ENCODE results near the gene DLX1.
A peak's percentile ranks its signal among the peaks of the same experiment; 100 is the strongest.

Gene DLX1

GRCh38 chr2:172108587-172108930, 23.3 kb downstream of the DLX1 start (continued):
- no peak for TF ChIP-seq TRIM28 (IDR thresholded peaks at IDR 0.05; ENCODE audit: borderline replicate concordance, low read length)
- TF ChIP-seq ZNF629 (tag by site-specific recombination; IDR thresholded peaks at IDR 0.05), result no peak
- no peak for TF ChIP-seq ZNF24 (tag by site-specific recombination; IDR thresholded peaks at IDR 0.05)
- no peak for TF ChIP-seq ZNF670 (tag by site-specific recombination; IDR thresholded peaks at IDR 0.05; ENCODE audit: low read depth)
- TF ChIP-seq ZNF18 (tag by site-specific recombination; IDR thresholded peaks at IDR 0.05), result no peak
- TF ChIP-seq ZBTB21 (tag by site-specific recombination; IDR thresholded peaks at IDR 0.05), result no peak
- no peak for TF ChIP-seq ZNF132 (tag by site-specific recombination; IDR thresholded peaks at IDR 0.05; ENCODE audit: borderline replicate concordance)
- no peak for TF ChIP-seq ZNF768 (tag by site-specific recombination; IDR thresholded peaks at IDR 0.05)

GRCh38 chr2:172109256-172109987, 24.1 kb downstream of the DLX1 start:
- H3K4me1 ChIP-seq (ENCODE audit: control insufficient read depth, insufficient read depth, low read length), result no peaks in the 10 kb centered on the region
- H3K36me3 ChIP-seq (ENCODE audit: control insufficient read depth in 2 of 2, insufficient read depth in 1 of 2, low read length in 2 of 2), result no peaks in the 10 kb centered on the region
- H3K9me3 ChIP-seq (ENCODE audit: control insufficient read depth, insufficient read depth, low read depth, low read length), result no peaks in the 10 kb centered on the region
- no peak overlapping the region for H3K4me3 ChIP-seq (ENCODE audit: low read depth, low read length)
- H3K27ac ChIP-seq (ENCODE audit: extremely low read depth, low read depth, low read length), result no peak overlapping the region
- ChIA-PET CTCF (interaction anchor here (1.3 kb wide), 1 partner anchor 403 kb away, joined by 3 read pairs; no protein-coding TSS in a partner anchor), POLR2A (no interaction called here)
- no peak for TF ChIP-seq ZNF391 (tag by site-specific recombination; IDR thresholded peaks at IDR 0.05; ENCODE audit: borderline replicate concordance, low read depth)
- TF ChIP-seq PBX3 (CRISPR knock-in tag; IDR thresholded peaks at IDR 0.05), result no peak
- TF ChIP-seq ZNF140 (tag by site-specific recombination; IDR thresholded peaks at IDR 0.05), result no peak
- no peak for TF ChIP-seq ZNF292 (tag by site-specific recombination; IDR thresholded peaks at IDR 0.05; ENCODE audit: borderline replicate concordance, low read depth)
- no peak for TF ChIP-seq ZNF341 (tag by site-specific recombination; IDR thresholded peaks at IDR 0.05; ENCODE audit: low read depth)
- TF ChIP-seq ZNF202 (tag by site-specific recombination; IDR thresholded peaks at IDR 0.05; ENCODE audit: borderline replicate concordance), result no peak
- no peak for TF ChIP-seq GLIS2 (tag by site-specific recombination; IDR thresholded peaks at IDR 0.05)

GRCh38 chr2:172109988-172110811, 24.9 kb downstream of the DLX1 start:
- no peak overlapping the region for H3K4me3 ChIP-seq (ENCODE audit: low read depth, low read length)
- H3K27ac ChIP-seq (ENCODE audit: extremely low read depth, low read depth, low read length), result no peak overlapping the region
- no peaks in the 10 kb centered on the region for H3K36me3 ChIP-seq (ENCODE audit: control insufficient read depth in 2 of 2, insufficient read depth in 1 of 2, low read length in 2 of 2)
- CTCF ChIA-PET, result no interaction called here
- H3K4me1 ChIP-seq (ENCODE audit: control insufficient read depth, insufficient read depth, low read length), result no peaks in the 10 kb centered on the region
- POLR2A ChIA-PET, result no interaction called here
- H3K9me3 ChIP-seq (ENCODE audit: control insufficient read depth, insufficient read depth, low read depth, low read length), result no peaks in the 10 kb centered on the region
- TF ChIP-seq ZNF426 (tag by site-specific recombination; IDR thresholded peaks at IDR 0.05) (peak; percentile 72), ZNF558 (tag by site-specific recombination; IDR thresholded peaks at IDR 0.05) (peak; percentile 70; the same call in 1 of the 2 replicates), ZNF518A (tag by site-specific recombination; conservative IDR thresholded peaks at IDR 0.05; ENCODE audit: low read depth) (peak; percentile 82), KLF17 (tag by site-specific recombination; IDR thresholded peaks at IDR 0.05) (no peak), ZNF555 (tag by site-specific recombination; conservative IDR thresholded peaks at IDR 0.05) (peak; percentile 66; the same call in 1 of the 2 replicates), ZNF394 (tag by site-specific recombination; IDR thresholded peaks at IDR 0.05; ENCODE audit: borderline replicate concordance) (peak; percentile 87)
